Measurements from ENCODE around the gene ZBTB7C.

- TF ChIP-seq CHD2 (IDR thresholded peaks at IDR 0.05; ENCODE audit: low read length, partially characterized antibody) (no peak), GATA2 (CRISPR knock-in tag; IDR thresholded peaks at IDR 0.05) (no peak), FOXM1 (IDR thresholded peaks at IDR 0.05; ENCODE audit: low read depth) (no peak), JUND (IDR thresholded peaks at IDR 0.05) (no peak), CTCF (IDR thresholded peaks at IDR 0.05) (no peak), ZBTB33 (IDR thresholded peaks at IDR 0.05; ENCODE audit: borderline replicate concordance, low read depth) (no peak), TAF1 (IDR thresholded peaks at IDR 0.05; ENCODE audit: borderline replicate concordance, low read depth, low read length) (no peak), YY1 (IDR thresholded peaks at IDR 0.05; ENCODE audit: low read depth) (no peak), EZH2phosphoT487 (IDR thresholded peaks at IDR 0.05; ENCODE audit: borderline replicate concordance, low read depth) (no peak), POLR2AphosphoS5 (IDR thresholded peaks at IDR 0.05; ENCODE audit: low read depth, low read length) (no peak), SIN3A (IDR thresholded peaks at IDR 0.05; ENCODE audit: borderline replicate concordance, low read depth, low read length) (no peak), MAX (IDR thresholded peaks at IDR 0.05; ENCODE audit: low read depth) (no peak), EP300 (IDR thresholded peaks at IDR 0.05; ENCODE audit: borderline replicate concordance in 1 of 2, low read depth in 1 of 2, low read length in 1 of 2) (no peak)
Measured at GRCh38 chr18:48279312-48279711, 129.9 kb downstream of the ZBTB7C start.

Measured in SK-N-SH (cell line).